ENCODE data around the gene ENO1. TPM values are rescaled to one million over a fixed set of nuclear protein-coding genes. Genes with fewer than 3 reads are reported as not detected.

ENO1 gene
- total and polyA plus RNA-seq, 9 of the 15 experiments (the other 6 are each of a cell fraction or from before 2014, with no cell fraction given): 2,249 to 7,472 (median 2,868) TPM

- TF ChIP-seq PML (IDR thresholded peaks at IDR 0.05; ENCODE audit: low read length) (no peak), TCF3 (CRISPR knock-in tag; IDR thresholded peaks at IDR 0.05) (no peak), NR2F6 (CRISPR knock-in tag; IDR thresholded peaks at IDR 0.05) (no peak), ETV1 (tag; conservative IDR thresholded peaks at IDR 0.05; ENCODE audit: low read depth) (no peak), AFF4 (CRISPR knock-in tag; IDR thresholded peaks at IDR 0.05) (no peak), GABPB1 (CRISPR knock-in tag; IDR thresholded peaks at IDR 0.05) (peak; percentile 42; the same call in 1 of the 2 replicates), CREBBP (IDR thresholded peaks at IDR 0.05; ENCODE audit: low read depth, low read length) (no peak), BCOR (IDR thresholded peaks at IDR 0.05) (no peak), ZKSCAN3 (CRISPR knock-in tag; IDR thresholded peaks at IDR 0.05) (no peak), NR2C2 (CRISPR knock-in tag; IDR thresholded peaks at IDR 0.05) (no peak), NR2C2 (tag; IDR thresholded peaks at IDR 0.05) (no peak), KLF16 (IDR thresholded peaks at IDR 0.05) (peak; percentile 64), ZNF224 (CRISPR knock-in tag; IDR thresholded peaks at IDR 0.05) (no peak), TBP (optimal IDR thresholded peaks at IDR 0.05; ENCODE audit: low read depth, low read length) (no peak), NCOR1 (IDR thresholded peaks at IDR 0.05) (no peak), LCOR (CRISPR knock-in tag; IDR thresholded peaks at IDR 0.05) (no peak), HOXB6 (CRISPR knock-in tag; IDR thresholded peaks at IDR 0.05; ENCODE audit: borderline replicate concordance) (no peak), ZNF398 (CRISPR knock-in tag; IDR thresholded peaks at IDR 0.05) (no peak)
- TF ChIP-seq, protein P1, sequence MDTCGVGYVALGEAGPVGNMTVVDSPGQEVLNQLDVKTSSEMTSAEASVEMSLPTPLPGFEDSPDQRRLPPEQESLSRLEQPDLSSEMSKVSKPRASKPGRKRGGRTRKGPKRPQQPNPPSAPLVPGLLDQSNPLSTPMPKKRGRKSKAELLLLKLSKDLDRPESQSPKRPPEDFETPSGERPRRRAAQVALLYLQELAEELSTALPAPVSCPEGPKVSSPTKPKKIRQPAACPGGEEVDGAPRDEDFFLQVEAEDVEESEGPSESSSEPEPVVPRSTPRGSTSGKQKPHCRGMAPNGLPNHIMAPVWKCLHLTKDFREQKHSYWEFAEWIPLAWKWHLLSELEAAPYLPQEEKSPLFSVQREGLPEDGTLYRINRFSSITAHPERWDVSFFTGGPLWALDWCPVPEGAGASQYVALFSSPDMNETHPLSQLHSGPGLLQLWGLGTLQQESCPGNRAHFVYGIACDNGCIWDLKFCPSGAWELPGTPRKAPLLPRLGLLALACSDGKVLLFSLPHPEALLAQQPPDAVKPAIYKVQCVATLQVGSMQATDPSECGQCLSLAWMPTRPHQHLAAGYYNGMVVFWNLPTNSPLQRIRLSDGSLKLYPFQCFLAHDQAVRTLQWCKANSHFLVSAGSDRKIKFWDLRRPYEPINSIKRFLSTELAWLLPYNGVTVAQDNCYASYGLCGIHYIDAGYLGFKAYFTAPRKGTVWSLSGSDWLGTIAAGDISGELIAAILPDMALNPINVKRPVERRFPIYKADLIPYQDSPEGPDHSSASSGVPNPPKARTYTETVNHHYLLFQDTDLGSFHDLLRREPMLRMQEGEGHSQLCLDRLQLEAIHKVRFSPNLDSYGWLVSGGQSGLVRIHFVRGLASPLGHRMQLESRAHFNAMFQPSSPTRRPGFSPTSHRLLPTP (IDR thresholded peaks at IDR 0.05; ENCODE audit: borderline replicate concordance, extremely low read depth, insufficient read length): no peak
- TF ChIP-seq, protein P2, sequence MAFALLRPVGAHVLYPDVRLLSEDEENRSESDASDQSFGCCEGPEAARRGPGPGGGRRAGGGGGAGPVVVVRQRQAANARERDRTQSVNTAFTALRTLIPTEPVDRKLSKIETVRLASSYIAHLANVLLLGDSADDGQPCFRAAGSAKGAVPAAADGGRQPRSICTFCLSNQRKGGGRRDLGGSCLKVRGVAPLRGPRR (CRISPR knock-in tag; IDR thresholded peaks at IDR 0.05): no peak
Measured at GRCh38 chr1:8848663-8849386, 29.7 kb downstream of the ENO1 start (continued).
